Measurements from ENCODE around the gene ATP2A1. TPM values are rescaled to one million over a fixed set of nuclear protein-coding genes. Genes with fewer than 3 reads are reported as not detected.

The ATP2A1 gene
- total and polyA plus RNA-seq, 2 donors (not counting 3 experiments of a cell fraction or from before 2014, with no cell fraction given) = 1.2 to 2.5 TPM

DNA sequence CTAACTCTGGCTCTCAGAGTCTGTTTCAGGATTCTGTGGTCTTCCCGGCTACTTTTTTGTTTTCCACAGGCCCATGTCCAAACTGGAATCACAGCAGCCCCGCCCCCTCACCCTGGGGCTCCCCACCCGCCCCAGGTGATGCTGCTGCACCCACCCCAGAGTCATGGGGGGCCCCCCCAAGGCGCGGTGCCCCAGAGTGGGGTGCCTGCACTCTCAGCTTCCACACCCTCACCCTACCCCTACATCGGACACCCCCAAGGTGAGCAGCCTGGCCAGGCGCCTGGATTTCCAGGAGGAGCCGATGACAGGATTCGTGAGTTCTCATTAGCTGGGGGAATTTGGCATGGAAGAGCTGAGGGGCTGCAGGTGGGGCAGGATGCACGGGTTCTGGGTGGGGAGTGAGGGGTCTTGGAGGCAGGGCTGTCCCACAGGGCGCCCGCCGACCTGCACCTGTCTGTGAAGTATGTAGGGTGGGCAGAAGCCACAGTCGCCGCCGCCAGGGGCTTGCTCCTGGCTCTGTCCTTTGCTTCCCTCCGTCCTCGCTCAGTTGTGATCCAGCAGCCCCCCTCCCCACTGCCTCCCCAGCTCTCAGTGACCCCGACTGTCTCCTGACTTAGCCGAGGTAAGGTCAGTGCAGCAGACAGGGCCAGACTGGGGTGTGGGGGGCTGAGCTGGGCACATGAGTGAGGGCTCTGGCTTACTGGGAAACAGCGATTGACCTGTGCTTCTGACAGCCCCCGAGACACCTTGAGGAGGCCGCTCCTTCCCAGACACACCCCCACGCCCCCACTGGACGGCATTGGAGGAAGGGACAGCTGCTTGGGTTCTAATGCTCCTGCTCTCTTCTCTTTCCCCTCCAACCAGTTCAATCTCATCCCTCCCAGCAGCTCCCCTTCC is 42.2 kb upstream of the ATP2A1 start:
- H3K9ac ChIP-seq (replicated peaks; ENCODE audit: extremely low read depth, insufficient read depth, low read length) = no peak overlapping the region
- DNase-seq (ENCODE audit: low read depth, low spot score) = no peak
- peaks cover 25 to 52% of the 10 kb centered on the region in 2 experiments for H3K36me3 ChIP-seq (ENCODE audit: control insufficient read depth in 2 of 2, extremely low read depth in 1 of 2, insufficient read depth in 2 of 2, low read length in 2 of 2)
- no peak for TF ChIP-seq FOS (IDR thresholded peaks at IDR 0.05; ENCODE audit: borderline replicate concordance, insufficient read depth, low read length)
- TF ChIP-seq, protein P1, sequence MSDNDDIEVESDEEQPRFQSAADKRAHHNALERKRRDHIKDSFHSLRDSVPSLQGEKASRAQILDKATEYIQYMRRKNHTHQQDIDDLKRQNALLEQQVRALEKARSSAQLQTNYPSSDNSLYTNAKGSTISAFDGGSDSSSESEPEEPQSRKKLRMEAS (IDR thresholded peaks at IDR 0.05; ENCODE audit: insufficient read depth, insufficient read length) = no peak
- no peak for TF ChIP-seq JUN (IDR thresholded peaks at IDR 0.05; ENCODE audit: borderline replicate concordance, insufficient read depth, insufficient read length, low read depth)
- no peak for TF ChIP-seq EZH2 (IDR thresholded peaks at IDR 0.05; ENCODE audit: borderline replicate concordance, low read depth, low read length, severe bottlenecking)
- no peak for TF ChIP-seq GATA2 (IDR thresholded peaks at IDR 0.05; ENCODE audit: insufficient read depth, insufficient read length, low read depth, low read length)
- no peak for TF ChIP-seq CTCF (IDR thresholded peaks at IDR 0.05; ENCODE audit: extremely low read depth in 1 of 2, insufficient read depth in 1 of 2, low read depth in 1 of 2, low read length in 2 of 2)
- TF ChIP-seq POLR2AphosphoS5 (IDR thresholded peaks at IDR 0.05; ENCODE audit: insufficient read depth, low read depth, low read length) = no peak
- TF ChIP-seq POLR2A (IDR thresholded peaks at IDR 0.05; ENCODE audit: low read depth, low read length) = no peak
- no peak for TF ChIP-seq MYC (IDR thresholded peaks at IDR 0.05; ENCODE audit: low read depth, low read length)
- no peak for FAIRE-seq
- H3K9me3 ChIP-seq (replicated peaks; ENCODE audit: control insufficient read depth, insufficient read depth, low read length) = no peaks in the 10 kb centered on the region
- no peaks in the 10 kb centered on the region for H3K9me1 ChIP-seq (replicated peaks; ENCODE audit: control insufficient read depth, extremely low read depth, insufficient read depth, low read length)
- dilution Hi-C loops (cut with MboI; ENCODE audit: extremely low pct_ligation_motif_present, low sequenced_read_pairs) (no loop called here), intact Hi-C loops (cut with micrococcal nuclease) (no loop called here)
- H3K4me1 ChIP-seq (ENCODE audit: control insufficient read depth, extremely low read depth, insufficient read depth, low read length) = no peaks in the 10 kb centered on the region
- H3K79me2 ChIP-seq (ENCODE audit: control insufficient read depth, insufficient read depth, low read length) = peaks cover 2% of the 10 kb centered on the region
- H3K4me2 ChIP-seq (ENCODE audit: insufficient read depth, low read length) = no peak overlapping the region
- no peak overlapping the region for H3K27ac ChIP-seq (ENCODE audit: insufficient read depth, low read depth, low read length)
- no peaks in the 10 kb centered on the region for H3K27me3 ChIP-seq (ENCODE audit: control insufficient read depth in 2 of 2, insufficient read depth in 2 of 2, low read length in 2 of 2)
- no peak overlapping the region for H2AFZ ChIP-seq (ENCODE audit: low read depth, low read length)
- ChIA-PET CTCF (interaction anchor here (1.1 kb wide), 1 partner anchor 9 kb away, joined by 3 read pairs; no protein-coding TSS in a partner anchor), POLR2A (no interaction called here)
- H3K4me3 ChIP-seq (replicated peaks in 1 of 3; ENCODE audit: insufficient read depth in 1 of 3, low read depth in 1 of 3, low read length in 3 of 3) = no peak overlapping the region
- no peaks in the 10 kb centered on the region for H4K20me1 ChIP-seq (replicated peaks; ENCODE audit: control insufficient read depth, extremely low read depth, insufficient read depth, low read length)
- BruUV-seq (replicated peaks) = no TSS peak
